MM.1S (cell line): ENCODE data around the gene FXYD3.

Source experiments
- CTCF ChIP-seq: fragments of 300-600 bp; sonication (generic); IDR thresholded peaks from 2 replicates; pipeline ENCODE4 v1.5.1; 2016; ENCODE audit warnings: antibody characterized with exemption, low read length, mixed read lengths
- EZH2 ChIP-seq: fragments of 300-600 bp; sonication (generic); optimal IDR thresholded peaks from 2 replicates; pipeline ENCODE3; 2017; ENCODE audit warnings: low read depth, mild to moderate bottlenecking, antibody characterized with exemption, low read length, mixed read lengths
- EZH2phosphoT487 ChIP-seq: fragments of 300-600 bp; sonication (generic); IDR thresholded peaks from 2 replicates; pipeline ENCODE4 v1.6.1; 2018; ENCODE audit warnings: antibody characterized with exemption, low read length

- TF ChIP-seq EZH2, result no peak
- no peak for TF ChIP-seq EZH2phosphoT487
- TF ChIP-seq CTCF, result no peak
These were observed 39.1 kb downstream of the FXYD3 start, which contains the start of gene FXYD5 for GRCh38 chr19:35154525-35155406.
